Bronchial epithelial cell (primary cell): ENCODE data around the gene HSDL1. TPM values are rescaled to one million over a fixed set of nuclear protein-coding genes. Genes with fewer than 3 reads are reported as not detected.

Source experiments
- DNase-seq: peaks from one replicate; pipeline ENCODE4 v3.0.0-alpha.2; 2010; ENCODE audit warnings: low read depth
- FAIRE-seq: peaks from 2 replicates; lab custom pipeline; 2011; peaks lifted over from hg19 to GRCh38; lab: Jason Lieb, UNC
- H3K27me3 ChIP-seq: 2 replicates; pipeline ENCODE4 v1.5.1; 2011; ENCODE audit warnings: low read length; ENCODE audit not compliant: control insufficient read depth, insufficient read depth
- H3K36me3 ChIP-seq: 2 replicates; pipeline ENCODE4 v1.5.1; 2011; ENCODE audit warnings: low read length; ENCODE audit not compliant: control insufficient read depth, insufficient read depth
- H3K4me3 ChIP-seq: 2 replicates; pipeline ENCODE4 v1.5.1; 2011; ENCODE audit warnings: mild to moderate bottlenecking, low read depth, low read length, control low read depth
- total RNA-seq: library from RNA; depleted of rRNA; stranded (reverse); fragments of >200 nt; gene quantifications from 2 replicates; pipeline ENCODE4 v1.2.1, GENCODE V29; 2014
- TF ChIP-seq, protein P1 (sequence below): IDR thresholded peaks from 2 replicates; pipeline ENCODE4 v1.5.1; 2011; ENCODE audit warnings: mild to moderate bottlenecking, moderate library complexity, low read length, control low read depth, inconsistent platforms; ENCODE audit not compliant: insufficient read depth, severe bottlenecking

Gene HSDL1
- total RNA-seq, 1 donor from 2014 or later: 36.3 TPM

- TF ChIP-seq, protein P1, sequence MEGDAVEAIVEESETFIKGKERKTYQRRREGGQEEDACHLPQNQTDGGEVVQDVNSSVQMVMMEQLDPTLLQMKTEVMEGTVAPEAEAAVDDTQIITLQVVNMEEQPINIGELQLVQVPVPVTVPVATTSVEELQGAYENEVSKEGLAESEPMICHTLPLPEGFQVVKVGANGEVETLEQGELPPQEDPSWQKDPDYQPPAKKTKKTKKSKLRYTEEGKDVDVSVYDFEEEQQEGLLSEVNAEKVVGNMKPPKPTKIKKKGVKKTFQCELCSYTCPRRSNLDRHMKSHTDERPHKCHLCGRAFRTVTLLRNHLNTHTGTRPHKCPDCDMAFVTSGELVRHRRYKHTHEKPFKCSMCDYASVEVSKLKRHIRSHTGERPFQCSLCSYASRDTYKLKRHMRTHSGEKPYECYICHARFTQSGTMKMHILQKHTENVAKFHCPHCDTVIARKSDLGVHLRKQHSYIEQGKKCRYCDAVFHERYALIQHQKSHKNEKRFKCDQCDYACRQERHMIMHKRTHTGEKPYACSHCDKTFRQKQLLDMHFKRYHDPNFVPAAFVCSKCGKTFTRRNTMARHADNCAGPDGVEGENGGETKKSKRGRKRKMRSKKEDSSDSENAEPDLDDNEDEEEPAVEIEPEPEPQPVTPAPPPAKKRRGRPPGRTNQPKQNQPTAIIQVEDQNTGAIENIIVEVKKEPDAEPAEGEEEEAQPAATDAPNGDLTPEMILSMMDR: no peak
- no peaks in the 10 kb centered on the region for H3K36me3 ChIP-seq
- H3K4me3 ChIP-seq: no peak overlapping the region
- no peak for DNase-seq
- FAIRE-seq: no peak
- peaks cover 2% of the 10 kb centered on the region for H3K27me3 ChIP-seq
Measured at GRCh38 chr16:84169765-84170310, 24.9 kb upstream of the HSDL1 start.

DNA sequence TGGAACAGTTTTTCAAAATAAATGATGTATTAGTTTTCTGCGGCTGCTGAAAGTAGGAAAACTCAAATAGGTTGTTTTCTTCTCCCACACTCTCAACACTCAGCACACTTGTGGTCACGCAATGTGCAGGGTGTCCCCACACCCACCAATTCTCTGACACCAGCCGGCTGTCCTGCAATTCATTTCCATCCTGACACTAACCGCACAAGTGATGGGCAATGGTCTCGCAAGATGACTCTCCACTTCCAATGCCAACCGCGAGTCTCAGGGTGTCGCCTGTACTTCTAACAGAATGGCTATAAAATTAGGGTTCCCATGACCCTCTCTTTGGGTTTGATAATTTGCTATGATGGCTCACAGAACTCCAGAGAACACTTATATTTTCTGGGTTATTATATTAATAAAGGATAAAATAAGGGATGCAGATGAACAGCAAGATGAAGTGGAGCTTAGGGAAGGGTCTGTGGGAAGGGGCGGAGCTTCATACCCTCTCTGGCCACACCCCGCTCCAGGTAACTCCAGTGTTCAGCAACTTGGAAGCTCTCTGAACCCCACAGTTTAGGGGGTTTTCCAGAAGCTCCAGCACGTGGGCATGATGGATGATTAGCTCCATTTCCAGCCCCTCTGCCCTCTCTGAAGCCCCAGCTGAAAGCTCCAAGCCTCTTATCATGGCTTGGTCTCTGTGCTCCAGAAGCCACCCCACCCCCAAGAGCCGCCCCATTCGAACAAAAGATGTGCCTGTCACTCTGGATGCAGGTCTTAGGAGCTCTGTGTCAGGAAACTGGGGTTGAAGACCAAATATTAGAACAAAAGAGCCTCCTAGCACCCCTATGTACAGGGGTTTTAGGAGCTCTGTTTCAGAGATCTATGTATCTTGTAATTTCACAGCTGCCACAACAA is 22.1 kb upstream of the HSDL1 start:
- FAIRE-seq (no peak), DNase-seq (no peak)
- no peak overlapping the region for H3K4me3 ChIP-seq
- H3K36me3 ChIP-seq: no peaks in the 10 kb centered on the region
- TF ChIP-seq, protein P1: no peak
- peaks cover 2% of the 10 kb centered on the region for H3K27me3 ChIP-seq

DNA sequence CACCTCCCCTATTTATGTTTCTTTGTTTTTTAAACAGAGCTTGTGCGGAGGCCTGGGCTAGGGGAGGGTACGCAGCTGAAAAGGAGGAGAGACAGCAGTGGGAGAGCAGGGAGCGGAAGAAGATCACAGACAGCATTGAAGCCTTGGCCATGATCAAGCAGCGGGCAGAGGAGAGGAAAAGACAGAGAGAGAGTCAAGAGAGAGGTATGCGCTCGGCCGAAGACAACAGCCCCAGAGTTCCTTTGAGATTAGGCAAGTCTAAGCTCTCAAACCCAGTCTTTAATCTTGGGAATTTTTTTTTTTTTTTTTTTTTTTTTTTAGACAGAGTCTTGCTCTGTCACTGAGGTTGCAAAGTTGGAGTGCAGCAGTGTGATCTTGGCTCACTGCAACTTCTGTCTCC is 20.8 kb upstream of the HSDL1 start:
- no peak for DNase-seq
- Histone ChIP-seq H3K36me3 (no peaks in the 10 kb centered on the region), H3K27me3 (peaks cover 4% of the 10 kb centered on the region), H3K4me3 (no peak overlapping the region)
- TF ChIP-seq, protein P1: no peak
- FAIRE-seq: no peak

GRCh38 chr16:84161801-84162200 is 16.8 kb upstream of the HSDL1 start:
- no peaks in the 10 kb centered on the region for H3K36me3 ChIP-seq
- DNase-seq: no peak
- H3K27me3 ChIP-seq: peaks cover 7% of the 10 kb centered on the region
- FAIRE-seq: no peak
- TF ChIP-seq, protein P1: no peak
- no peak overlapping the region for H3K4me3 ChIP-seq

DNA sequence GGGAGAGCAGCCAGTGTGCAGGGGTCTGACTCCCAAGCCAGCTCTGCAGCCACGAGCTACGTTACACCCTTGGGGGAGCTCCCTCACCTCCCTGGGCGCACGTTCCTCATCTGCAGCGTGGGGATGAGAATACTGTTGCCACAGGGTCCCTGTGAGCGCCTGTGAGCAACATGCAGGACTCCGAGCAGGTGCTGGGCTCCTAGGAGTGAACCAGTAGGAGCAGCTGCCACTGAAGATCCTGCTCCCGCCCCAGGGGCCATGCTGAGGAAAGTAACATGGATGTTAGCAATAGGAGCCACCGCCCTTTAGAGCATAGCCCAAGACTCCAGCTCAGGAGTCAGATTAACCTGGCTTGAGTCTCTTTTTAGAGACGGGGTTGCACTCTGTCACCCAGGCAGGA is 16.1 kb upstream of the HSDL1 start:
- DNase-seq: no peak
- Histone ChIP-seq H3K4me3 (no peak overlapping the region), H3K27me3 (peaks cover 5% of the 10 kb centered on the region), H3K36me3 (no peaks in the 10 kb centered on the region)
- FAIRE-seq: no peak
- TF ChIP-seq, protein P1: no peak
